MM.1S (cell line): ENCODE results near the gene MZF1.

Experiments used
- EZH2 ChIP-seq: fragments of 300-600 bp; sonication (generic); optimal IDR thresholded peaks from 2 replicates; pipeline ENCODE3; 2017; ENCODE audit warnings: low read depth, mild to moderate bottlenecking, antibody characterized with exemption, low read length, mixed read lengths
- EZH2phosphoT487 ChIP-seq: fragments of 300-600 bp; sonication (generic); IDR thresholded peaks from 2 replicates; pipeline ENCODE4 v1.6.1; 2018; ENCODE audit warnings: antibody characterized with exemption, low read length
- TF ChIP-seq, protein P1 (sequence below): fragments of 300-600 bp; sonication (generic); IDR thresholded peaks from 2 replicates; pipeline ENCODE4 v1.5.1; 2016; ENCODE audit warnings: antibody characterized with exemption, low read length, mixed read lengths

DNA sequence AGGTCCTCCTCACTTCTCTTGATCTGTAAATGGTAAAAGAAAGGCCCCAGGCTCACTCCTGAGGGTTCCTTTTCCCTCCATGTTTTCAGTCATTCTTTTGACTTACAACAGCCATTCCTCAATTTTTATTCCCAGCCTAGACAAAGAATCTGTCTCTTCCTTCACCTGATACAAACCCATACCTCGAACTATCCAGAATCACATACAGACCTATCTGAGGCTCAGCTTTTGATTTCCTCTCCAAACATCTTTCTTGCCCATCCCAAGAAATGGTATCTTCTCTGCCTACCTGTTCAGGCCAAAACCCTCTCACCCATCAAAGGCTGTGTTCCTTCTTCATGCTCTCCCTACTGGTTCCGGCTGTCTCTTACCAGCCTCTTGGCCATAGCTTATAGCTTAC is 20.5 kb downstream of the MZF1 start:
- TF ChIP-seq, protein P1, sequence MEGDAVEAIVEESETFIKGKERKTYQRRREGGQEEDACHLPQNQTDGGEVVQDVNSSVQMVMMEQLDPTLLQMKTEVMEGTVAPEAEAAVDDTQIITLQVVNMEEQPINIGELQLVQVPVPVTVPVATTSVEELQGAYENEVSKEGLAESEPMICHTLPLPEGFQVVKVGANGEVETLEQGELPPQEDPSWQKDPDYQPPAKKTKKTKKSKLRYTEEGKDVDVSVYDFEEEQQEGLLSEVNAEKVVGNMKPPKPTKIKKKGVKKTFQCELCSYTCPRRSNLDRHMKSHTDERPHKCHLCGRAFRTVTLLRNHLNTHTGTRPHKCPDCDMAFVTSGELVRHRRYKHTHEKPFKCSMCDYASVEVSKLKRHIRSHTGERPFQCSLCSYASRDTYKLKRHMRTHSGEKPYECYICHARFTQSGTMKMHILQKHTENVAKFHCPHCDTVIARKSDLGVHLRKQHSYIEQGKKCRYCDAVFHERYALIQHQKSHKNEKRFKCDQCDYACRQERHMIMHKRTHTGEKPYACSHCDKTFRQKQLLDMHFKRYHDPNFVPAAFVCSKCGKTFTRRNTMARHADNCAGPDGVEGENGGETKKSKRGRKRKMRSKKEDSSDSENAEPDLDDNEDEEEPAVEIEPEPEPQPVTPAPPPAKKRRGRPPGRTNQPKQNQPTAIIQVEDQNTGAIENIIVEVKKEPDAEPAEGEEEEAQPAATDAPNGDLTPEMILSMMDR: no peak
- no peak for TF ChIP-seq EZH2phosphoT487
- no peak for TF ChIP-seq EZH2
